GM12875 (cell line): Measurements from ENCODE around the gene FAM241B.

Experiments
- H3K4me3 ChIP-seq: one replicate; pipeline ENCODE4 v1.5.1; 2011; ENCODE audit warnings: low read depth, low read length, control low read depth
- CTCF ChIP-seq: IDR thresholded peaks from 2 replicates; pipeline ENCODE4 v1.5.1; 2011; ENCODE audit warnings: low read depth, mild to moderate bottlenecking, control low read depth, inconsistent platforms, low read length, moderate library complexity, borderline replicate concordance; ENCODE audit not compliant: insufficient read depth

Gene FAM241B

GRCh38 chr10:69653561-69653960, 23.5 kb downstream of the FAM241B start:
- no peak for TF ChIP-seq CTCF

GRCh38 chr10:69655124-69655867, 25.2 kb downstream of the FAM241B start:
- no peak overlapping the region for H3K4me3 ChIP-seq
- TF ChIP-seq CTCF = no peak

More at GRCh38 chr10:69653561-69653960, 23.5 kb downstream of the FAM241B start:
- H3K4me3 ChIP-seq = no peak overlapping the region

- H3K4me3 ChIP-seq = no peak overlapping the region
- TF ChIP-seq CTCF = no peak
Observed at GRCh38 chr10:69655868-69656555, 26.0 kb downstream of the FAM241B start.

GRCh38 chr10:69656742-69657269, 26.8 kb downstream of the FAM241B start:
- H3K4me3 ChIP-seq = no peak overlapping the region
- TF ChIP-seq CTCF = no peak

GRCh38 chr10:69657430-69657829, 27.4 kb downstream of the FAM241B start:
- no peak overlapping the region for H3K4me3 ChIP-seq
- no peak for TF ChIP-seq CTCF

- no peak for TF ChIP-seq CTCF
Observed at GRCh38 chr10:69657866-69658265, 27.8 kb downstream of the FAM241B start.

More at GRCh38 chr10:69657866-69658265, 27.8 kb downstream of the FAM241B start:
- no peak overlapping the region for H3K4me3 ChIP-seq
